ENCODE data around the gene ADAM22. TPM values are rescaled to one million over a fixed set of nuclear protein-coding genes. Genes with fewer than 3 reads are reported as not detected.
A peak's percentile ranks its signal among the peaks of the same experiment; 100 is the strongest.

The ADAM22 gene
- total and polyA plus RNA-seq, 2 donors, result 0.96 to 4.3 TPM

GRCh38 chr7:88041583-88041982, 107.5 kb downstream of the ADAM22 start:
- WGBS, result 93% methylated on average over 1 of the region's 1 CpG
- Histone ChIP-seq H3K36me3 (ENCODE audit: control insufficient read depth in 2 of 2, insufficient read depth in 2 of 2, low read length in 1 of 2) (no peaks in the 10 kb centered on the region), H3K27me3 (ENCODE audit: control insufficient read depth in 2 of 2, insufficient read depth in 1 of 2, low read length in 1 of 2) (no peaks in the 10 kb centered on the region), H3K4me3 (ENCODE audit: low read length in 2 of 2) (no peak overlapping the region), H3K27ac (ENCODE audit: low read depth in 1 of 2, low read length in 1 of 2) (no peak overlapping the region), H3K9me3 (ENCODE audit: control insufficient read depth in 2 of 2, insufficient read depth in 1 of 2, low read length in 1 of 2) (no peaks in the 10 kb centered on the region), H3K4me1 (ENCODE audit: control insufficient read depth in 2 of 2, insufficient read depth in 2 of 2, low read length in 2 of 2) (no peaks in the 10 kb centered on the region)
- no peak for DNase-seq (ENCODE audit: low read depth in 6 of 9, low spot score in 9 of 9)

- Histone ChIP-seq H3K36me3 (ENCODE audit: control insufficient read depth in 2 of 2, insufficient read depth in 2 of 2, low read length in 1 of 2) (no peaks in the 10 kb centered on the region), H3K4me3 (ENCODE audit: low read length in 2 of 2) (no peak overlapping the region), H3K4me1 (ENCODE audit: control insufficient read depth in 2 of 2, insufficient read depth in 2 of 2, low read length in 2 of 2) (no peaks in the 10 kb centered on the region), H3K9me3 (ENCODE audit: control insufficient read depth in 2 of 2, insufficient read depth in 1 of 2, low read length in 1 of 2) (no peaks in the 10 kb centered on the region), H3K27ac (ENCODE audit: low read depth in 1 of 2, low read length in 1 of 2) (no peak overlapping the region), H3K27me3 (ENCODE audit: control insufficient read depth in 2 of 2, insufficient read depth in 1 of 2, low read length in 1 of 2) (no peaks in the 10 kb centered on the region)
- no peak for DNase-seq (ENCODE audit: low read depth in 6 of 9, low spot score in 9 of 9)
Observed at GRCh38 chr7:88042157-88042556, 108.1 kb downstream of the ADAM22 start.

GRCh38 chr7:88042803-88043202, 108.8 kb downstream of the ADAM22 start:
- H3K36me3 ChIP-seq (ENCODE audit: control insufficient read depth in 2 of 2, insufficient read depth in 2 of 2, low read length in 1 of 2), result no peaks in the 10 kb centered on the region
- H3K4me3 ChIP-seq (ENCODE audit: low read length in 2 of 2), result no peak overlapping the region
- no peak overlapping the region for H3K27ac ChIP-seq (ENCODE audit: low read depth in 1 of 2, low read length in 1 of 2)
- no peaks in the 10 kb centered on the region for H3K9me3 ChIP-seq (ENCODE audit: control insufficient read depth in 2 of 2, insufficient read depth in 1 of 2, low read length in 1 of 2)
- no peaks in the 10 kb centered on the region for H3K4me1 ChIP-seq (ENCODE audit: control insufficient read depth in 2 of 2, insufficient read depth in 2 of 2, low read length in 2 of 2)
- WGBS, result 100% methylated on average over 1 of the region's 1 CpG
- DNase-seq (ENCODE audit: low read depth in 6 of 9, low spot score in 9 of 9), result no peak
- no peaks in the 10 kb centered on the region for H3K27me3 ChIP-seq (ENCODE audit: control insufficient read depth in 2 of 2, insufficient read depth in 1 of 2, low read length in 1 of 2)

GRCh38 chr7:88044069-88044468, 110.0 kb downstream of the ADAM22 start:
- Histone ChIP-seq H3K36me3 (ENCODE audit: control insufficient read depth in 2 of 2, insufficient read depth in 2 of 2, low read length in 1 of 2) (no peaks in the 10 kb centered on the region), H3K9me3 (ENCODE audit: control insufficient read depth in 2 of 2, insufficient read depth in 1 of 2, low read length in 1 of 2) (no peaks in the 10 kb centered on the region), H3K4me1 (ENCODE audit: control insufficient read depth in 2 of 2, insufficient read depth in 2 of 2, low read length in 2 of 2) (no peaks in the 10 kb centered on the region), H3K27ac (ENCODE audit: low read depth in 1 of 2, low read length in 1 of 2) (no peak overlapping the region), H3K27me3 (ENCODE audit: control insufficient read depth in 2 of 2, insufficient read depth in 1 of 2, low read length in 1 of 2) (no peaks in the 10 kb centered on the region), H3K4me3 (ENCODE audit: low read length in 2 of 2) (no peak overlapping the region)
- 98% methylated on average over 2 of the region's 2 CpGs for WGBS
- DNase-seq (ENCODE audit: low read depth in 6 of 9, low spot score in 9 of 9), result no peak

GRCh38 chr7:88046839-88047573, 113.0 kb downstream of the ADAM22 start:
- H3K9me3 ChIP-seq (ENCODE audit: control insufficient read depth in 2 of 2, insufficient read depth in 1 of 2, low read length in 1 of 2), result no peaks in the 10 kb centered on the region
- H3K36me3 ChIP-seq (ENCODE audit: control insufficient read depth in 2 of 2, insufficient read depth in 2 of 2, low read length in 1 of 2), result no peaks in the 10 kb centered on the region
- DNase-seq (ENCODE audit: low read depth in 6 of 9, low spot score in 9 of 9), result no peak
- no peaks in the 10 kb centered on the region for H3K27me3 ChIP-seq (ENCODE audit: control insufficient read depth in 2 of 2, insufficient read depth in 1 of 2, low read length in 1 of 2)
- no peaks in the 10 kb centered on the region for H3K4me1 ChIP-seq (ENCODE audit: control insufficient read depth in 2 of 2, insufficient read depth in 2 of 2, low read length in 2 of 2)
- H3K4me3 ChIP-seq (ENCODE audit: low read length in 2 of 2), result no peak overlapping the region
- no peak overlapping the region for H3K27ac ChIP-seq (ENCODE audit: low read depth in 1 of 2, low read length in 1 of 2)
- 92% methylated on average over 1 of the region's 1 CpG for WGBS

- no peak for DNase-seq (ENCODE audit: low read depth in 6 of 9, low spot score in 9 of 9)
- no peaks in the 10 kb centered on the region for H3K9me3 ChIP-seq (ENCODE audit: control insufficient read depth in 2 of 2, insufficient read depth in 1 of 2, low read length in 1 of 2)
- H3K4me1 ChIP-seq (ENCODE audit: control insufficient read depth in 2 of 2, insufficient read depth in 2 of 2, low read length in 2 of 2), result no peaks in the 10 kb centered on the region
- H3K27ac ChIP-seq (ENCODE audit: low read depth in 1 of 2, low read length in 1 of 2), result no peak overlapping the region
- H3K4me3 ChIP-seq (ENCODE audit: low read length in 2 of 2), result no peak overlapping the region
- no peaks in the 10 kb centered on the region for H3K27me3 ChIP-seq (ENCODE audit: control insufficient read depth in 2 of 2, insufficient read depth in 1 of 2, low read length in 1 of 2)
- 99% methylated on average over 1 of the region's 1 CpG for WGBS
- no peaks in the 10 kb centered on the region for H3K36me3 ChIP-seq (ENCODE audit: control insufficient read depth in 2 of 2, insufficient read depth in 2 of 2, low read length in 1 of 2)
Observed at GRCh38 chr7:88057655-88058054, 123.6 kb downstream of the ADAM22 start.

- no peaks in the 10 kb centered on the region for H3K9me3 ChIP-seq (ENCODE audit: control insufficient read depth in 2 of 2, insufficient read depth in 1 of 2, low read length in 1 of 2)
- no peak overlapping the region for H3K4me3 ChIP-seq (ENCODE audit: low read length in 2 of 2)
- no peaks in the 10 kb centered on the region for H3K27me3 ChIP-seq (ENCODE audit: control insufficient read depth in 2 of 2, insufficient read depth in 1 of 2, low read length in 1 of 2)
- no peak overlapping the region for H3K27ac ChIP-seq (ENCODE audit: low read depth in 1 of 2, low read length in 1 of 2)
- DNase-seq (ENCODE audit: low read depth in 6 of 9, low spot score in 9 of 9), result peak in 4 of 9 donors; percentile 13 to 55 (median 17)
- no peaks in the 10 kb centered on the region for H3K36me3 ChIP-seq (ENCODE audit: control insufficient read depth in 2 of 2, insufficient read depth in 2 of 2, low read length in 1 of 2)
- no peaks in the 10 kb centered on the region for H3K4me1 ChIP-seq (ENCODE audit: control insufficient read depth in 2 of 2, insufficient read depth in 2 of 2, low read length in 2 of 2)
Observed at GRCh38 chr7:88062238-88062637, 128.2 kb downstream of the ADAM22 start.

GRCh38 chr7:88069093-88069492, 135.0 kb downstream of the ADAM22 start:
- no peak for DNase-seq (ENCODE audit: low read depth in 6 of 9, low spot score in 9 of 9)
- no peak overlapping the region for H3K27ac ChIP-seq (ENCODE audit: low read depth in 1 of 2, low read length in 1 of 2)
- 94% methylated on average over 1 of the region's 1 CpG for WGBS
- no peaks in the 10 kb centered on the region for H3K4me1 ChIP-seq (ENCODE audit: control insufficient read depth in 2 of 2, insufficient read depth in 2 of 2, low read length in 2 of 2)
- no peaks in the 10 kb centered on the region for H3K27me3 ChIP-seq (ENCODE audit: control insufficient read depth in 2 of 2, insufficient read depth in 1 of 2, low read length in 1 of 2)
- no peak overlapping the region for H3K4me3 ChIP-seq (ENCODE audit: low read length in 2 of 2)
- H3K36me3 ChIP-seq (ENCODE audit: control insufficient read depth in 2 of 2, insufficient read depth in 2 of 2, low read length in 1 of 2), result no peaks in the 10 kb centered on the region
- no peaks in the 10 kb centered on the region for H3K9me3 ChIP-seq (ENCODE audit: control insufficient read depth in 2 of 2, insufficient read depth in 1 of 2, low read length in 1 of 2)

GRCh38 chr7:88071994-88072714, 138.1 kb downstream of the ADAM22 start:
- DNase-seq (ENCODE audit: low read depth in 6 of 9, low spot score in 9 of 9), result no peak
- Histone ChIP-seq H3K36me3 (ENCODE audit: control insufficient read depth in 2 of 2, insufficient read depth in 2 of 2, low read length in 1 of 2) (no peaks in the 10 kb centered on the region), H3K4me3 (ENCODE audit: low read length in 2 of 2) (no peak overlapping the region), H3K27ac (ENCODE audit: low read depth in 1 of 2, low read length in 1 of 2) (no peak overlapping the region), H3K9me3 (ENCODE audit: control insufficient read depth in 2 of 2, insufficient read depth in 1 of 2, low read length in 1 of 2) (no peaks in the 10 kb centered on the region), H3K4me1 (ENCODE audit: control insufficient read depth in 2 of 2, insufficient read depth in 2 of 2, low read length in 2 of 2) (no peaks in the 10 kb centered on the region), H3K27me3 (ENCODE audit: control insufficient read depth in 2 of 2, insufficient read depth in 1 of 2, low read length in 1 of 2) (no peaks in the 10 kb centered on the region)
- WGBS, result 75% methylated on average over 3 of the region's 3 CpGs

All from thymus (tissue), 11 donors.